ENCODE data around the gene ZBED1.
"Not testable (repeated sequence)": the region's sequence is repeated elsewhere in the genome, so short reads cannot be mapped to it uniquely, and the experiment has no call there.

ZBED1 gene

GRCh38 chrX:2454620-2455019, 46.2 kb downstream of the ZBED1 start:
- not testable (repeated sequence) for H3K4me3 ChIP-seq (ENCODE audit: low read length); H3K36me3 ChIP-seq (ENCODE audit: control insufficient read depth, insufficient read depth, low read length); H3K4me1 ChIP-seq (ENCODE audit: control insufficient read depth, insufficient read depth, low read length); DNase-seq (ENCODE audit: low read depth, low spot score); H3K9me3 ChIP-seq (ENCODE audit: control insufficient read depth, insufficient read depth, low read length); H3K27ac ChIP-seq (ENCODE audit: low read length); H3K27me3 ChIP-seq (ENCODE audit: control insufficient read depth, insufficient read depth, low read length)
- WGBS (ENCODE audit: insufficient coverage, insufficient read length): no CpG with 5 or more reads among the region's 9 CpGs

GRCh38 chrX:2452799-2453198, 48.0 kb downstream of the ZBED1 start:
- WGBS (ENCODE audit: insufficient coverage, insufficient read length): no CpG with 5 or more reads among the region's 4 CpGs
- no peak overlapping the region for H3K4me3 ChIP-seq (ENCODE audit: low read length)
- no peaks in the 10 kb centered on the region for H3K27me3 ChIP-seq (ENCODE audit: control insufficient read depth, insufficient read depth, low read length)
- no peak overlapping the region for H3K27ac ChIP-seq (ENCODE audit: low read length)
- no peak for DNase-seq (ENCODE audit: low read depth, low spot score)
- no peaks in the 10 kb centered on the region for H3K9me3 ChIP-seq (ENCODE audit: control insufficient read depth, insufficient read depth, low read length)
- no peaks in the 10 kb centered on the region for H3K4me1 ChIP-seq (ENCODE audit: control insufficient read depth, insufficient read depth, low read length)
- H3K36me3 ChIP-seq (ENCODE audit: control insufficient read depth, insufficient read depth, low read length): no peaks in the 10 kb centered on the region; the same call in 1 of the 2 replicates

- Histone ChIP-seq H3K9me3 (ENCODE audit: control insufficient read depth, insufficient read depth, low read length) (no peaks in the 10 kb centered on the region), H3K27me3 (ENCODE audit: control insufficient read depth, insufficient read depth, low read length) (no peaks in the 10 kb centered on the region), H3K27ac (ENCODE audit: low read length) (no peak overlapping the region), H3K4me1 (ENCODE audit: control insufficient read depth, insufficient read depth, low read length) (no peaks in the 10 kb centered on the region), H3K4me3 (ENCODE audit: low read length) (no peak overlapping the region), H3K36me3 (ENCODE audit: control insufficient read depth, insufficient read depth, low read length) (no peaks in the 10 kb centered on the region; the same call in 1 of the 2 replicates)
- WGBS (ENCODE audit: insufficient coverage, insufficient read length): no CpG with 5 or more reads among the region's 22 CpGs
- no peak for DNase-seq (ENCODE audit: low read depth, low spot score)
These were observed 48.4 kb downstream of the ZBED1 start for GRCh38 chrX:2452317-2452784.

GRCh38 chrX:2451501-2452316, 49.1 kb downstream of the ZBED1 start:
- no CpG with 5 or more reads among the region's 25 CpGs for WGBS (ENCODE audit: insufficient coverage, insufficient read length)
- peak; percentile 55 for DNase-seq (ENCODE audit: low read depth, low spot score)
- no peaks in the 10 kb centered on the region for H3K9me3 ChIP-seq (ENCODE audit: control insufficient read depth, insufficient read depth, low read length)
- H3K27me3 ChIP-seq (ENCODE audit: control insufficient read depth, insufficient read depth, low read length): no peaks in the 10 kb centered on the region
- no peaks in the 10 kb centered on the region; the same call in 1 of the 2 replicates for H3K36me3 ChIP-seq (ENCODE audit: control insufficient read depth, insufficient read depth, low read length)
- H3K27ac ChIP-seq (ENCODE audit: low read length): no peak overlapping the region
- H3K4me1 ChIP-seq (ENCODE audit: control insufficient read depth, insufficient read depth, low read length): no peaks in the 10 kb centered on the region
- no peak overlapping the region for H3K4me3 ChIP-seq (ENCODE audit: low read length)

- Histone ChIP-seq H3K4me1 (ENCODE audit: control insufficient read depth, insufficient read depth, low read length) (no peaks in the 10 kb centered on the region), H3K27me3 (ENCODE audit: control insufficient read depth, insufficient read depth, low read length) (no peaks in the 10 kb centered on the region), H3K27ac (ENCODE audit: low read length) (no peak overlapping the region), H3K9me3 (ENCODE audit: control insufficient read depth, insufficient read depth, low read length) (no peaks in the 10 kb centered on the region), H3K4me3 (ENCODE audit: low read length) (no peak overlapping the region), H3K36me3 (ENCODE audit: control insufficient read depth, insufficient read depth, low read length) (no peaks in the 10 kb centered on the region; the same call in 1 of the 2 replicates)
- no peak for DNase-seq (ENCODE audit: low read depth, low spot score)
- WGBS (ENCODE audit: insufficient coverage, insufficient read length): no CpG with 5 or more reads among the region's 5 CpGs
These were observed 50.1 kb downstream of the ZBED1 start for GRCh38 chrX:2450681-2451080.

- H3K4me3 ChIP-seq (ENCODE audit: low read length): no peak overlapping the region
- no peaks in the 10 kb centered on the region for H3K27me3 ChIP-seq (ENCODE audit: control insufficient read depth, insufficient read depth, low read length)
- H3K36me3 ChIP-seq (ENCODE audit: control insufficient read depth, insufficient read depth, low read length): no peaks in the 10 kb centered on the region; the same call in 1 of the 2 replicates
- H3K27ac ChIP-seq (ENCODE audit: low read length): no peak overlapping the region
- no CpG with 5 or more reads among the region's 13 CpGs for WGBS (ENCODE audit: insufficient coverage, insufficient read length)
- H3K9me3 ChIP-seq (ENCODE audit: control insufficient read depth, insufficient read depth, low read length): no peaks in the 10 kb centered on the region
- DNase-seq (ENCODE audit: low read depth, low spot score): no peak
- no peaks in the 10 kb centered on the region for H3K4me1 ChIP-seq (ENCODE audit: control insufficient read depth, insufficient read depth, low read length)
These were observed 51.5 kb downstream of the ZBED1 start for GRCh38 chrX:2449135-2449886.

- no peaks in the 10 kb centered on the region for H3K9me3 ChIP-seq (ENCODE audit: control insufficient read depth, insufficient read depth, low read length)
- no peak overlapping the region for H3K27ac ChIP-seq (ENCODE audit: low read length)
- H3K27me3 ChIP-seq (ENCODE audit: control insufficient read depth, insufficient read depth, low read length): no peaks in the 10 kb centered on the region
- no CpG with 5 or more reads among the region's 2 CpGs for WGBS (ENCODE audit: insufficient coverage, insufficient read length)
- no peaks in the 10 kb centered on the region for H3K4me1 ChIP-seq (ENCODE audit: control insufficient read depth, insufficient read depth, low read length)
- no peaks in the 10 kb centered on the region for H3K36me3 ChIP-seq (ENCODE audit: control insufficient read depth, insufficient read depth, low read length)
- H3K4me3 ChIP-seq (ENCODE audit: low read length): no peak overlapping the region
- no peak for DNase-seq (ENCODE audit: low read depth, low spot score)
These were observed 53.3 kb downstream of the ZBED1 start for GRCh38 chrX:2447484-2447883.

GRCh38 chrX:2446815-2447214, 54.0 kb downstream of the ZBED1 start:
- Histone ChIP-seq H3K4me3 (ENCODE audit: low read length) (no peak overlapping the region), H3K9me3 (ENCODE audit: control insufficient read depth, insufficient read depth, low read length) (no peaks in the 10 kb centered on the region), H3K27me3 (ENCODE audit: control insufficient read depth, insufficient read depth, low read length) (no peaks in the 10 kb centered on the region), H3K27ac (ENCODE audit: low read length) (no peak overlapping the region), H3K4me1 (ENCODE audit: control insufficient read depth, insufficient read depth, low read length) (no peaks in the 10 kb centered on the region), H3K36me3 (ENCODE audit: control insufficient read depth, insufficient read depth, low read length) (no peaks in the 10 kb centered on the region)
- WGBS (ENCODE audit: insufficient coverage, insufficient read length): no CpG with 5 or more reads among the region's 14 CpGs
- DNase-seq (ENCODE audit: low read depth, low spot score): no peak

- H3K27me3 ChIP-seq (ENCODE audit: control insufficient read depth, insufficient read depth, low read length): no peaks in the 10 kb centered on the region
- H3K4me3 ChIP-seq (ENCODE audit: low read length): no peak overlapping the region
- no peaks in the 10 kb centered on the region for H3K4me1 ChIP-seq (ENCODE audit: control insufficient read depth, insufficient read depth, low read length)
- H3K27ac ChIP-seq (ENCODE audit: low read length): no peak overlapping the region
- no CpG with 5 or more reads among the region's 31 CpGs for WGBS (ENCODE audit: insufficient coverage, insufficient read length)
- 0 out of 2 replicates have a peak, but pooled peaks cover under 1% of the 10 kb centered on the region for H3K36me3 ChIP-seq (ENCODE audit: control insufficient read depth, insufficient read depth, low read length)
- no peak for DNase-seq (ENCODE audit: low read depth, low spot score)
- H3K9me3 ChIP-seq (ENCODE audit: control insufficient read depth, insufficient read depth, low read length): no peaks in the 10 kb centered on the region
These were observed 54.8 kb downstream of the ZBED1 start for GRCh38 chrX:2445662-2446623.

- H3K36me3 ChIP-seq (ENCODE audit: control insufficient read depth, insufficient read depth, low read length): peaks cover 6% of the 10 kb centered on the region
- no CpG with 5 or more reads among the region's 7 CpGs for WGBS (ENCODE audit: insufficient coverage, insufficient read length)
- no peak overlapping the region for H3K4me3 ChIP-seq (ENCODE audit: low read length)
- no peaks in the 10 kb centered on the region for H3K27me3 ChIP-seq (ENCODE audit: control insufficient read depth, insufficient read depth, low read length)
- H3K4me1 ChIP-seq (ENCODE audit: control insufficient read depth, insufficient read depth, low read length): no peaks in the 10 kb centered on the region
- DNase-seq (ENCODE audit: low read depth, low spot score): no peak
- H3K9me3 ChIP-seq (ENCODE audit: control insufficient read depth, insufficient read depth, low read length): peaks cover 4% of the 10 kb centered on the region
- no peak overlapping the region for H3K27ac ChIP-seq (ENCODE audit: low read length)
These were observed 58.1 kb downstream of the ZBED1 start for GRCh38 chrX:2442694-2443093.
